Measurements from ENCODE around the gene TRAPPC14. TPM values are rescaled to one million over a fixed set of nuclear protein-coding genes. Genes with fewer than 3 reads are reported as not detected.

TRAPPC14 gene
- total and polyA plus RNA-seq, 9 of the 15 experiments (the other 6 are each of a cell fraction or from before 2014, with no cell fraction given) = 0.42 to 45.9 (median 18.2) TPM

DNA sequence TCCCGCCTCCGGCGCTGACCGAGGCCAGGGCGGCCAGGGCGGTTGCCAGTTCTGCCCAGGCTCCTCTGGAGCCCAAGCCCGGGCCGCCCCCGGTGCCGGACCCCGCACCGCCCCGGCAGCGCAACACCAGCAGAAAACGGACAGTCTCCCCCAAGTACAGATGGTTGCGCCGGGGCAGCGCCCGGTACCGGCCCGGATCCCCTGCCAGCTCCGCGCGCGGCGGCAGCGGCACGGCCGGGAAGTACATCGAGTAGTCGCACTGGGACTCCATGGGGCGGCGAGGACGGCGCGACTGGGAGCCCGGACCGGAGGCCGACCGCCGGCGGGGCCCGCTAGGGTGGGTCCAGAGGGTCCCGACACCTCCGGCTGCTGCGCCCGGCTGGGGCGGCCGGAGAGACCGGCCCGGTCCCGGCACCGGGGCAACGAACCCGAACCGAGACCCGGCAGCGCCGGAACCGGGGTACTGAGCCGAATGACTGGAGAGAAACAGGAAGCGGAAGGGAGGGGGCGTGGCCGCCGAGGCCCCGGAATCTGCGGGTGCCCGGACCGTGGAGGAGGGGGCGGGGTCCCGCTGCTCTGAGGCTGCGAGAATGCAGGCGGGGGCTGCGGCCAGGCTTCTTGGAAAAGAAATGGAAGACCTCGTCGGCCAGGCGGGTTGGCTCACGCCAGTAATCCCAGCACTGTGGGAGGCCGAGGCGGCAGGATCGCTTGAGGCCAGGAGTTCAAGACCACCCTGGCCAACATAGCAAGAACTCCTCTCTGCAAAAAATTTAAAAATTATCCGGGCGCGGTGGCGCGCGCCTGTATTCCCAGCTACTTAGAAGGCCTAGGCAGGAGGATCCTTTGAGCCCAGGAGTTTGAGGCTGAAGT, at the start of gene TRAPPC14 (continued):
- TF ChIP-seq NKRF (IDR thresholded peaks at IDR 0.05; ENCODE audit: borderline replicate concordance) (no peak), ATF3 (IDR thresholded peaks at IDR 0.05) (no peak), ATF3 (CRISPR knock-in tag; conservative IDR thresholded peaks at IDR 0.05) (0 out of 2 replicates have a peak, but pooled peaks have one; percentile 43), ARID3B (CRISPR knock-in tag; IDR thresholded peaks at IDR 0.05; ENCODE audit: borderline replicate concordance) (0 out of 2 replicates have a peak, but pooled peaks have one; percentile 19), SMAD4 (CRISPR knock-in tag; conservative IDR thresholded peaks at IDR 0.05) (peak; percentile 87), ZNF165 (CRISPR knock-in tag; IDR thresholded peaks at IDR 0.05; ENCODE audit: borderline replicate concordance) (0 out of 2 replicates have a peak, but pooled peaks have one; percentile 29), ZNF695 (CRISPR knock-in tag; IDR thresholded peaks at IDR 0.05) (peak; percentile 53; the same call in 1 of the 2 replicates), RB1 (IDR thresholded peaks at IDR 0.05; ENCODE audit: low read depth) (peak; percentile 54), STAT5A (IDR thresholded peaks at IDR 0.05; ENCODE audit: borderline replicate concordance, low read length) (peak; percentile 69), TAF1 (IDR thresholded peaks at IDR 0.05; ENCODE audit: control insufficient read depth, extremely low read depth, insufficient read depth, low read length, severe bottlenecking) (peak; percentile 81), TOE1 (IDR thresholded peaks at IDR 0.05; ENCODE audit: borderline replicate concordance) (peak; percentile 53; the same call in 1 of the 2 replicates), TOE1 (CRISPR knock-in tag; IDR thresholded peaks at IDR 0.05; ENCODE audit: borderline replicate concordance, low read depth) (no peak), MAZ (CRISPR knock-in tag; conservative IDR thresholded peaks at IDR 0.05 in 1 of 2, IDR thresholded peaks at IDR 0.05 in 1 of 2) (peak; percentile 91 to 97), SMARCA5 (IDR thresholded peaks at IDR 0.05) (no peak), FUS (optimal IDR thresholded peaks at IDR 0.05; ENCODE audit: low read depth, low read length) (peak; percentile 89), PHF20 (IDR thresholded peaks at IDR 0.05; ENCODE audit: partially characterized antibody) (peak; percentile 36)
- TF ChIP-seq, protein P1, sequence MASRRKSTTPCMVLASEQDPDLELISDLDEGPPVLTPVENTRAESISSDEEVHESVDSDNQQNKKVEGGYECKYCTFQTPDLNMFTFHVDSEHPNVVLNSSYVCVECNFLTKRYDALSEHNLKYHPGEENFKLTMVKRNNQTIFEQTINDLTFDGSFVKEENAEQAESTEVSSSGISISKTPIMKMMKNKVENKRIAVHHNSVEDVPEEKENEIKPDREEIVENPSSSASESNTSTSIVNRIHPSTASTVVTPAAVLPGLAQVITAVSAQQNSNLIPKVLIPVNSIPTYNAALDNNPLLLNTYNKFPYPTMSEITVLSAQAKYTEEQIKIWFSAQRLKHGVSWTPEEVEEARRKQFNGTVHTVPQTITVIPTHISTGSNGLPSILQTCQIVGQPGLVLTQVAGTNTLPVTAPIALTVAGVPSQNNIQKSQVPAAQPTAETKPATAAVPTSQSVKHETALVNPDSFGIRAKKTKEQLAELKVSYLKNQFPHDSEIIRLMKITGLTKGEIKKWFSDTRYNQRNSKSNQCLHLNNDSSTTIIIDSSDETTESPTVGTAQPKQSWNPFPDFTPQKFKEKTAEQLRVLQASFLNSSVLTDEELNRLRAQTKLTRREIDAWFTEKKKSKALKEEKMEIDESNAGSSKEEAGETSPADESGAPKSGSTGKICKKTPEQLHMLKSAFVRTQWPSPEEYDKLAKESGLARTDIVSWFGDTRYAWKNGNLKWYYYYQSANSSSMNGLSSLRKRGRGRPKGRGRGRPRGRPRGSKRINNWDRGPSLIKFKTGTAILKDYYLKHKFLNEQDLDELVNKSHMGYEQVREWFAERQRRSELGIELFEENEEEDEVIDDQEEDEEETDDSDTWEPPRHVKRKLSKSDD (conservative IDR thresholded peaks at IDR 0.05; ENCODE audit: low read length) = no peak; the same call in 1 of the 2 replicates
- TF ChIP-seq, protein P2, sequence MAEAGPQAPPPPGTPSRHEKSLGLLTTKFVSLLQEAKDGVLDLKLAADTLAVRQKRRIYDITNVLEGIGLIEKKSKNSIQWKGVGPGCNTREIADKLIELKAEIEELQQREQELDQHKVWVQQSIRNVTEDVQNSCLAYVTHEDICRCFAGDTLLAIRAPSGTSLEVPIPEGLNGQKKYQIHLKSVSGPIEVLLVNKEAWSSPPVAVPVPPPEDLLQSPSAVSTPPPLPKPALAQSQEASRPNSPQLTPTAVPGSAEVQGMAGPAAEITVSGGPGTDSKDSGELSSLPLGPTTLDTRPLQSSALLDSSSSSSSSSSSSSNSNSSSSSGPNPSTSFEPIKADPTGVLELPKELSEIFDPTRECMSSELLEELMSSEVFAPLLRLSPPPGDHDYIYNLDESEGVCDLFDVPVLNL (CRISPR knock-in tag; IDR thresholded peaks at IDR 0.05; ENCODE audit: low read depth) = no peak
